ENCODE data around the gene MEIOC. TPM values are rescaled to one million over a fixed set of nuclear protein-coding genes. Genes with fewer than 3 reads are reported as not detected.

Gene MEIOC
- total RNA-seq, 1 experiment from 2014 or later, result 5.0 TPM

GRCh38 chr17:44655983-44656710 is at the start of gene MEIOC (continued):
- TF ChIP-seq AR (CRISPR knock-in tag; IDR thresholded peaks at IDR 0.05), result no peak
- TF ChIP-seq NR3C1 (CRISPR knock-in tag; conservative IDR thresholded peaks at IDR 0.05; ENCODE audit: low read depth), result peak; percentile 96; the same call in 1 of the 2 replicates
- TF ChIP-seq ZNF416 (CRISPR knock-in tag; IDR thresholded peaks at IDR 0.05), result no peak
- TF ChIP-seq ZNF671 (CRISPR knock-in tag; IDR thresholded peaks at IDR 0.05), result no peak
- 0 out of 2 replicates have a peak, but pooled peaks have one; percentile 73 for TF ChIP-seq TEAD4 (CRISPR knock-in tag; IDR thresholded peaks at IDR 0.05)
- TF ChIP-seq TCF7 (CRISPR knock-in tag; IDR thresholded peaks at IDR 0.05; ENCODE audit: low read depth), result peak; percentile 87; the same call in 1 of the 2 replicates
- peak; percentile 90 for TF ChIP-seq FOXP4 (CRISPR knock-in tag; IDR thresholded peaks at IDR 0.05)
- peak; percentile 99 for TF ChIP-seq TP53 (CRISPR knock-in tag; IDR thresholded peaks at IDR 0.05)
- peak; percentile 97 for TF ChIP-seq E2F1 (CRISPR knock-in tag; IDR thresholded peaks at IDR 0.05)
- peak; percentile 78; the same call in 1 of the 2 replicates for TF ChIP-seq ATF2 (CRISPR knock-in tag; IDR thresholded peaks at IDR 0.05; ENCODE audit: borderline replicate concordance, low read depth)
- TF ChIP-seq ZNF532 (CRISPR knock-in tag; IDR thresholded peaks at IDR 0.05; ENCODE audit: borderline replicate concordance), result no peak
- TF ChIP-seq KAT7 (CRISPR knock-in tag; IDR thresholded peaks at IDR 0.05; ENCODE audit: borderline replicate concordance), result peak; percentile 92; the same call in 1 of the 2 replicates
- no peak for TF ChIP-seq CTCF (IDR thresholded peaks at IDR 0.05)
- 0 out of 2 replicates have a peak, but pooled peaks have one; percentile 57 for TF ChIP-seq E2F4 (CRISPR knock-in tag; IDR thresholded peaks at IDR 0.05; ENCODE audit: borderline replicate concordance, low read depth)
- TF ChIP-seq MLX (CRISPR knock-in tag; IDR thresholded peaks at IDR 0.05), result 0 out of 2 replicates have a peak, but pooled peaks have one; percentile 43
- TF ChIP-seq ZNF317 (CRISPR knock-in tag; IDR thresholded peaks at IDR 0.05; ENCODE audit: borderline replicate concordance, low read depth), result peak; percentile 77
- peak; percentile 98 for TF ChIP-seq FOXP1 (CRISPR knock-in tag; IDR thresholded peaks at IDR 0.05; ENCODE audit: borderline replicate concordance)
- TF ChIP-seq CDX4 (CRISPR knock-in tag; IDR thresholded peaks at IDR 0.05; ENCODE audit: borderline replicate concordance), result no peak

Data from WTC11 (cell line).